ENCODE data around the gene MGAT4A. TPM values are rescaled to one million over a fixed set of nuclear protein-coding genes. Genes with fewer than 3 reads are reported as not detected.

MGAT4A gene
- total and polyA plus RNA-seq, 9 of the 15 experiments (the other 6 are each of a cell fraction or from before 2014, with no cell fraction given): 0.03 to 0.53 (median 0.18) TPM; not detected in 2

- POLR2A ChIA-PET: interaction anchor here (0.6 kb wide), 1 partner anchor 107 kb away, joined by 3 read pairs; no protein-coding TSS in a partner anchor
- Histone ChIP-seq H3K9ac (ENCODE audit: insufficient read depth in 1 of 2, low read depth in 2 of 2, low read length in 2 of 2) (no peak overlapping the region), H3K4me3 (no peak overlapping the region), H3K9me3 (replicated peaks; ENCODE audit: control insufficient read depth, insufficient read depth, low read depth, low read length) (no peaks in the 10 kb centered on the region), H3K4me1 (replicated peaks in 1 of 2; ENCODE audit: control insufficient read depth in 2 of 2, insufficient read depth in 2 of 2, low read length in 2 of 2) (no peaks in the 10 kb centered on the region), H3K79me2 (ENCODE audit: control insufficient read depth, insufficient read depth, low read length) (no peaks in the 10 kb centered on the region), H4K20me1 (replicated peaks; ENCODE audit: control insufficient read depth, insufficient read depth, low read length) (no peaks in the 10 kb centered on the region; the same call in 1 of the 2 replicates), H3K36me3 (ENCODE audit: control insufficient read depth, insufficient read depth, low read length) (no peaks in the 10 kb centered on the region), H3K27ac (ENCODE audit: extremely low read depth, low read depth, low read length) (no peak overlapping the region), H2AFZ (ENCODE audit: low read depth, low read length) (no peak overlapping the region), H3K9me1 (ENCODE audit: control insufficient read depth, insufficient read depth, low read length) (no peaks in the 10 kb centered on the region), H3K4me2 (ENCODE audit: insufficient read depth, low read length) (no peak overlapping the region), H3K27me3 (ENCODE audit: control insufficient read depth in 2 of 2, insufficient read depth in 2 of 2, low read length in 2 of 2) (peaks cover 22 to 67% of the 10 kb centered on the region in 2 experiments; a peak in 4 of 5 replicates)
- TF ChIP-seq MITF (IDR thresholded peaks at IDR 0.05): no peak
- intact Hi-C loops (cut with micrococcal nuclease): no loop called here
- DNase-seq (ENCODE audit: extremely low read depth in 1 of 4, low spot score in 3 of 4) (no peak), FAIRE-seq (no peak), ATAC-seq (no peak)
- in situ Hi-C loops (cut with MboI): no loop called here
- CTCF ChIA-PET (ENCODE audit: low intra/inter-chr PET ratio): no interaction called here
- no TSS peak for BruUV-seq (replicated peaks)
- WGBS (ENCODE audit: insufficient coverage, low coverage, missing lambda C conversion rate): 3% methylated on average over 5 of the region's 5 CpGs
These were observed 42.2 kb upstream of the MGAT4A start for GRCh38 chr2:98773169-98773568.

- CTCF ChIA-PET (ENCODE audit: low intra/inter-chr PET ratio): no interaction called here
These were observed 41.6 kb upstream of the MGAT4A start for GRCh38 chr2:98772536-98772935.

More at GRCh38 chr2:98772536-98772935, 41.6 kb upstream of the MGAT4A start:
- peaks cover 22 to 73% of the 10 kb centered on the region in 2 experiments; a peak in 4 of 5 replicates for H3K27me3 ChIP-seq (ENCODE audit: control insufficient read depth in 2 of 2, insufficient read depth in 2 of 2, low read length in 2 of 2)
- no TSS peak for BruUV-seq (replicated peaks)
- H2AFZ ChIP-seq (ENCODE audit: low read depth, low read length): no peak overlapping the region
- POLR2A ChIA-PET: no interaction called here
- no peak for TF ChIP-seq KLF6 (CRISPR knock-in tag; IDR thresholded peaks at IDR 0.05; ENCODE audit: borderline replicate concordance)
- no peak for TF ChIP-seq ZKSCAN8 (CRISPR knock-in tag; IDR thresholded peaks at IDR 0.05)
- H3K27ac ChIP-seq (ENCODE audit: extremely low read depth, low read depth, low read length): no peak overlapping the region
- under 1% methylated on average over 8 of the region's 8 CpGs for WGBS (ENCODE audit: insufficient coverage, low coverage, missing lambda C conversion rate)
- H3K9me3 ChIP-seq (replicated peaks; ENCODE audit: control insufficient read depth, insufficient read depth, low read depth, low read length): no peaks in the 10 kb centered on the region
- no peaks in the 10 kb centered on the region for H3K79me2 ChIP-seq (ENCODE audit: control insufficient read depth, insufficient read depth, low read length)
- H3K4me1 ChIP-seq (replicated peaks in 1 of 2; ENCODE audit: control insufficient read depth in 2 of 2, insufficient read depth in 2 of 2, low read length in 2 of 2): no peaks in the 10 kb centered on the region
- no peak overlapping the region for H3K4me2 ChIP-seq (ENCODE audit: insufficient read depth, low read length)
- H3K4me3 ChIP-seq: no peak overlapping the region
- no peak for FAIRE-seq
- in situ Hi-C loops (cut with MboI): no loop called here
- intact Hi-C loops (cut with micrococcal nuclease): no loop called here
- ATAC-seq: no peak
- no peak overlapping the region for H3K9ac ChIP-seq (ENCODE audit: insufficient read depth in 1 of 2, low read depth in 2 of 2, low read length in 2 of 2)
- no peak for DNase-seq (ENCODE audit: extremely low read depth in 1 of 4, low spot score in 3 of 4)
- no peaks in the 10 kb centered on the region for H3K36me3 ChIP-seq (ENCODE audit: control insufficient read depth, insufficient read depth, low read length)
- H4K20me1 ChIP-seq (replicated peaks; ENCODE audit: control insufficient read depth, insufficient read depth, low read length): no peaks in the 10 kb centered on the region; the same call in 1 of the 2 replicates
- H3K9me1 ChIP-seq (ENCODE audit: control insufficient read depth, insufficient read depth, low read length): no peaks in the 10 kb centered on the region

Data from K562 (cell line).